OCI-LY1 (cell line): ENCODE data around the gene OARD1.

Experiments
- H2AFZ ChIP-seq: fragments of 200-600 bp; sonication (generic), shearing (Covaris generic); 2 replicates; pipeline ENCODE4 v1.6.0; 2014; ENCODE audit warnings: antibody characterized with exemption, mild to moderate bottlenecking, low read length
- H3F3A ChIP-seq: fragments of 200-600 bp; sonication (generic), shearing (Covaris generic); 2 replicates; pipeline ENCODE4 v1.6.0; 2014; ENCODE audit warnings: mild to moderate bottlenecking, antibody characterized with exemption, low read length, moderate library complexity; ENCODE audit not compliant: insufficient read depth
- H3K27ac ChIP-seq: fragments of 200-600 bp; sonication (generic); 2 replicates; pipeline ENCODE4 v1.5.1; 2014; ENCODE audit warnings: low read length, mixed run types, mild to moderate bottlenecking, low read depth; ENCODE audit not compliant: poor library complexity, severe bottlenecking
- H3K27me3 ChIP-seq: fragments of 200-600 bp; sonication (generic); 2 replicates; pipeline ENCODE4 v1.6.0; 2014; ENCODE audit warnings: antibody characterized with exemption, mild to moderate bottlenecking, low read length, moderate library complexity; ENCODE audit not compliant: insufficient read depth
- H3K36me3 ChIP-seq: fragments of 200-600 bp; sonication (generic); 2 replicates; pipeline ENCODE4 v1.6.1; 2014; ENCODE audit warnings: mild to moderate bottlenecking, antibody characterized with exemption, low read length, moderate library complexity, mixed read lengths; ENCODE audit not compliant: insufficient read depth
- H3K4me1 ChIP-seq: fragments of 200-600 bp; sonication (generic); 2 replicates; pipeline ENCODE4 v1.5.1; 2014; ENCODE audit warnings: mild to moderate bottlenecking, low read length, moderate library complexity; ENCODE audit not compliant: insufficient read depth, severe bottlenecking
- H3K4me2 ChIP-seq: fragments of 200-600 bp; sonication (generic), shearing (Covaris generic); 2 replicates; pipeline ENCODE4 v1.6.1; 2014; ENCODE audit warnings: low read length
- H3K4me3 ChIP-seq: fragments of 200-600 bp; sonication (generic); 2 replicates; pipeline ENCODE4 v1.5.1; 2014; ENCODE audit warnings: low read length, low read depth, mild to moderate bottlenecking, mixed read lengths; ENCODE audit not compliant: poor library complexity, severe bottlenecking
- H3K79me2 ChIP-seq: fragments of 200-600 bp; shearing (Covaris generic); 2 replicates; pipeline ENCODE4 v1.6.1; 2016; ENCODE audit warnings: mixed run types, low read length, mixed read lengths; ENCODE audit not compliant: insufficient read depth
- H3K9ac ChIP-seq: fragments of 200-600 bp; sonication (generic), shearing (Covaris generic); 2 replicates; pipeline ENCODE4 v1.6.1; 2014; ENCODE audit warnings: mild to moderate bottlenecking, low read length, mixed read lengths
- H3K9me2 ChIP-seq: fragments of 200-600 bp; sonication (generic), shearing (Covaris generic); 2 replicates; pipeline ENCODE4 v1.6.1; 2014; ENCODE audit warnings: low read depth, mild to moderate bottlenecking, low read length, mixed read lengths
- H3K9me3 ChIP-seq: fragments of 200-600 bp; shearing (Covaris generic); 2 replicates; pipeline ENCODE4 v1.6.1; 2014; ENCODE audit warnings: low read length, mixed read lengths
- H4K20me1 ChIP-seq: fragments of 200-600 bp; sonication (generic), shearing (Covaris generic); 2 replicates; pipeline ENCODE4 v1.6.0; 2016; ENCODE audit warnings: mild to moderate bottlenecking, low read length; ENCODE audit not compliant: insufficient read depth
- CTCF ChIP-seq: fragments of 200-600 bp; sonication (generic), shearing (Covaris generic); IDR thresholded peaks from 2 replicates; pipeline ENCODE4 v1.5.1; 2017; ENCODE audit warnings: mild to moderate bottlenecking, antibody characterized with exemption, low read length, moderate library complexity, mixed read lengths
- EZH2 ChIP-seq: fragments of 200-600 bp; sonication (generic), shearing (Covaris generic); IDR thresholded peaks from 2 replicates; pipeline ENCODE4 v1.8.0; 2017; ENCODE audit warnings: borderline replicate concordance, mixed run types, mild to moderate bottlenecking, antibody characterized with exemption, low read length, moderate library complexity, mixed read lengths

The OARD1 gene

GRCh38 chr6:41038205-41038604 lies 34.0 kb downstream of the OARD1 start:
- Histone ChIP-seq H3F3A (no peaks in the 10 kb centered on the region), H3K9me2 (no peaks in the 10 kb centered on the region), H3K27ac (no peak overlapping the region), H3K36me3 (no peaks in the 10 kb centered on the region), H3K4me3 (no peak overlapping the region), H3K27me3 (no peaks in the 10 kb centered on the region), H4K20me1 (no peaks in the 10 kb centered on the region), H3K4me1 (no peaks in the 10 kb centered on the region), H3K9me3 (no peaks in the 10 kb centered on the region), H3K4me2 (no peak overlapping the region), H3K9ac (no peak overlapping the region), H3K79me2 (no peaks in the 10 kb centered on the region), H2AFZ (no peak overlapping the region)
- TF ChIP-seq CTCF (no peak), EZH2 (no peak)

- Histone ChIP-seq H3K9me2 (no peaks in the 10 kb centered on the region), H3K79me2 (no peaks in the 10 kb centered on the region), H3K27ac (no peak overlapping the region), H3K4me3 (no peak overlapping the region), H3K36me3 (no peaks in the 10 kb centered on the region), H3K9ac (no peak overlapping the region), H3F3A (no peaks in the 10 kb centered on the region), H3K9me3 (no peaks in the 10 kb centered on the region), H3K27me3 (no peaks in the 10 kb centered on the region), H2AFZ (no peak overlapping the region), H4K20me1 (no peaks in the 10 kb centered on the region), H3K4me2 (no peak overlapping the region), H3K4me1 (no peaks in the 10 kb centered on the region)
- TF ChIP-seq CTCF: no peak
- no peak for TF ChIP-seq EZH2
These were observed 34.9 kb downstream of the OARD1 start for GRCh38 chr6:41037107-41037900.

GRCh38 chr6:41036601-41037000 lies 35.6 kb downstream of the OARD1 start:
- no peaks in the 10 kb centered on the region for H3K36me3 ChIP-seq
- no peaks in the 10 kb centered on the region for H4K20me1 ChIP-seq
- H3K27ac ChIP-seq: no peak overlapping the region
- no peaks in the 10 kb centered on the region for H3F3A ChIP-seq
- no peaks in the 10 kb centered on the region for H3K27me3 ChIP-seq
- no peaks in the 10 kb centered on the region for H3K9me2 ChIP-seq
- no peak overlapping the region for H3K4me2 ChIP-seq
- H3K4me3 ChIP-seq: no peak overlapping the region
- H3K9ac ChIP-seq: no peak overlapping the region
- H3K9me3 ChIP-seq: no peaks in the 10 kb centered on the region
- TF ChIP-seq EZH2 (no peak), CTCF (no peak)
- H3K79me2 ChIP-seq: no peaks in the 10 kb centered on the region
- no peak overlapping the region for H2AFZ ChIP-seq
- no peaks in the 10 kb centered on the region for H3K4me1 ChIP-seq
